Activated T-helper 1 cell treated with anti-CD3 and anti-CD28 coated beads, Interleukin-2, amount 50 U/mL, for 16 hours (primary cell): ENCODE data around the gene PCBP2.

Experiments
- DNase-seq, 2 donors: peaks; one replicate each; pipeline ENCODE4 v3.0.0-alpha.2; 2020; ENCODE audit warnings: low read depth in 1 of 2, low spot score in 1 of 2

Gene PCBP2

GRCh38 chr12:53506881-53507602 is 55.1 kb downstream of the PCBP2 start, which contains the start of gene NPFF:
Gene NPFF, minus strand, starts transcription at chr12:53507484. Its CDS starts 10 bp downstream, at chr12:53507474.
- DNase-seq: no peak

- no peak for DNase-seq
Measured at GRCh38 chr12:53507603-53507885, 55.6 kb downstream of the PCBP2 start.

GRCh38 chr12:53508534-53509170 is 56.8 kb downstream of the PCBP2 start:
- peak; percentile 65 to 67 for DNase-seq

GRCh38 chr12:53510181-53510812 is 58.4 kb downstream of the PCBP2 start:
- DNase-seq: no peak

- no peak for DNase-seq
Measured at GRCh38 chr12:53513712-53514410, 62.0 kb downstream of the PCBP2 start.

GRCh38 chr12:53514628-53515290 is 62.9 kb downstream of the PCBP2 start:
- no peak for DNase-seq

GRCh38 chr12:53515291-53515680 is 63.4 kb downstream of the PCBP2 start:
- DNase-seq: no peak

GRCh38 chr12:53516758-53517455 is 65.0 kb downstream of the PCBP2 start:
- no peak for DNase-seq

- DNase-seq: no peak
Measured at GRCh38 chr12:53518381-53518780, 66.5 kb downstream of the PCBP2 start.

- DNase-seq: no peak
Measured at GRCh38 chr12:53523131-53523530, 71.2 kb downstream of the PCBP2 start.

GRCh38 chr12:53524476-53524875 is 72.6 kb downstream of the PCBP2 start:
- DNase-seq: no peak

- DNase-seq: no peak
Measured at GRCh38 chr12:53530061-53530460, 78.2 kb downstream of the PCBP2 start.
